ENCODE measurements around the gene THSD4. TPM values are rescaled to one million over a fixed set of nuclear protein-coding genes. Genes with fewer than 3 reads are reported as not detected.

Gene THSD4
- polyA plus RNA-seq, 1 donor: 30.2 TPM

DNA sequence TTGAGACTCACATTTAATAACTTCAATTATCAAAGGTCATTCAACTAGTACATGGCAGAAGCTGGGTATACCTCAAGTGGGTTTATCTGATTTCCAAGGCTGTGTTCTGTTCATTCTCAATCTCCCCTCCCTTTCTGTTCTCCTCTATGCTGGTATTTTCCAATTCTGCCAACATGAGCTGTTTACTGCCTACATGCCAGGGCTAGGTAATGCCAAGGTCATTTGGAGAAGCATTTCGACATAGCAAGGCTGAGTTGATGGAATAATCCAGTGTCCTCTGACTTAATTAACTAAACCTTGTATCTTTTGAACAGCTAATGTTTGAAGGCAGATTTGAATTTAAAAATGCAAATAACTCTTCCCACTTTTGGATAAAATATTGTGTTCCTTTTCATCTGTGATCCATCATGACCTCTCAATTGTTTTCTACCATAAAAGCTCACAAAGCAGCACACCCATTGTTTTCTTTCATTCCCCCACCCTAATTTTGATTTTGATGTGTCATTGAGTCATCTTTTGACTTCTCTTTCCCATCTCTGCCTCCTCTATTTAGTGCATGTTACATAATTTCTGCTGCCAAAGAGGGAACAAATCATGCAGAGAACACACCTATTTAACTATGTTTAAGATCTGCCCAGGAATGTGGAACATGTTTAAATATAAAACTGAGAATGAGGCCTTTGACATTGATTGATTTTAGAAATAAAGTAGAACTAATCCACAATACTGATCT lies 386.2 kb downstream of the THSD4 start:
- DNase-seq: no peak

GRCh38 chr15:71502077-71502432 lies 386.8 kb downstream of the THSD4 start:
- DNase-seq: no peak

- DNase-seq: no peak
These were observed 390.7 kb downstream of the THSD4 start for GRCh38 chr15:71505962-71506361.

DNA sequence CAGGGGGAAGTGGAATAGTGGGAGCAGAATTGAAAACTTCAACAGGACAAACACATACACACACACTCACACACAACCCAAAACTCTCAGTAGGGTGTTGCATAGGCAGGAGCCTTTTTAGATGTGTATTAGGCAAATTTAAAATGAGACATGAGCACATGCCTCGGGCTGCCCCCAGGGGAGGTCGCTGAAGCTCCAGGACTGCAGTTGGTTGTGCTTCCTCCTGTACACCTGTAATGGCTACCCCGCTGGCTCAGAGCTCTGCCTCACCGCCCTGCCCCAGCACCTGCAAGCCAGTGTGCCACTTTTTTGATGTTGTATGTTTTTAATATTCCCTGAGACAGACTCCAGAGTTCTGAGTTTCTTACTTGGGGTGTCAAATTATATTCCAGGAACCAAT lies 391.7 kb downstream of the THSD4 start:
- DNase-seq: no peak

- DNase-seq: no peak
These were observed 392.9 kb downstream of the THSD4 start for GRCh38 chr15:71508081-71508682.

DNA sequence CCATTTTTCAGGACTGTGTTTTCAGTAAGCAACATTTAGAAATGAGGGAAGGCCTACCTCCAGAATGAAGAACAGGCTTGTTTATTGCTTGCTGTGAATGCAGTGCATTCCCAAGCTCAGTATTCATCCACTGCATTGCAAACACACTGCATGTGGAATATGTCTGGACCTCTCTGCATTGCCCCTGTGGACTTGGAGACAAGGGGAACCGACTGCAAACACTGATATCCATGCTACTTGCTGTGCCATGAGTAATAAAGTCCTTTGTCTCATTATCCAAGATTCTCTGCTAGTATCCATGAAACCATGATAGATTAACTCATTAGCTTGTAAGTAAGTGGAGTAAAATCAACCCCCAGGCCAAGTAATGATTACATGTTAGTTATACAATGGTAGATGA lies 393.9 kb downstream of the THSD4 start:
- no peak for DNase-seq

- DNase-seq: no peak
These were observed 395.5 kb downstream of the THSD4 start for GRCh38 chr15:71510763-71511162.

- peak; percentile 57 for DNase-seq
These were observed 396.8 kb downstream of the THSD4 start for GRCh38 chr15:71511796-71512681.

DNA sequence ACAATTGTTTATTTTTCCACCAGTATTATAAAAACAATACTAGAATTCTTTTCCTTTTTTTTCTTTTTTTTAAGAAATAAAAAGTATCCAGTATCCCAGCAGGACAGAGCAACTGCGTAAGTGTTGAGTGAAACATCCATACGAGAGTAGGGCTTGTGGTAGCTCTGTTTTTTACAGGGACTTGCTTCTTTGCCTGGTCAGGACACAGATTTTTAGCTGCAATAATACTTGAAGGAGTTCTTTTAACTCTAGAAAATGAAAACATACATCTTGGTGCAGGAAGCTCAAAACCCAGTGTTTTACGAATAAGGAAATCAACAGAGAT lies 397.4 kb downstream of the THSD4 start:
- DNase-seq: no peak

DNA sequence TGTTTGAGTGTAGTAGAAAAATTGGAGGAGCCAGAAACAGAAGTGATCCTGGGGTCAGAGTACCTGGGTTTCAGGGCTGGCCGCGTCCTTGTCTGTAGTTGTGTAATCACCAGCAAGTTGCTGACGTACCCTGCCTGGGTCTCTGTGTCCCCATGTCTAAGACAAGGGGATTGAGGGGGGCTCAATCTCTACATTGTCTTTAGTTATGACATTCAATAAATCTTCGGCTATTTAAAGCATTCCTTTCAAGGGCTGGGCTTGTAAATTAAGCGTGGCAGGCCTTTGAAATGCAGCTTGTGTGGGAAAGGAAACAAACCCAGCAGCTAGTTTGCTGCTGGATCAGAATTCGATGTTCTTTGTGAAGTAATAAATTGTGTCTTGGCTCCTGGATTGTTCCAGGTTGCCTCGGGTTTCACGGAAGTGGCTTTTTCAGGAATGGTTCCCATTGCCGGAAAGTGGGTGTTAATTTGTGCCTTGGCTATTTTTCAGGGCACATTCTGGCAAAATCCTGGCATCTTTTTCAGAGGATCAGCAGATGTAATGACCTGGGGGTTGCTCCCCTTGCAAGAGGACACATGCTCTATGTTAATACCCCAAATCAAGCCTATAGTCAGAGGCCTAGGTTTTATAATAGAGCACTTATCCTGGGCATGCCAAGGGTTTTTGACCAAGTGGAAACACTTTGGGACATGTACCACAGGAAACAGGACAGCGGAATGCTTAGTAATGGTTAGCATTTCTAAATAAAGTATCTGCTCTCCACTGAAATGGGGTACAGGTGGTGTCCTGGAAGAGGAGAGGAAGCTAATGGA lies 400.3 kb downstream of the THSD4 start:
- no peak for DNase-seq

DNA sequence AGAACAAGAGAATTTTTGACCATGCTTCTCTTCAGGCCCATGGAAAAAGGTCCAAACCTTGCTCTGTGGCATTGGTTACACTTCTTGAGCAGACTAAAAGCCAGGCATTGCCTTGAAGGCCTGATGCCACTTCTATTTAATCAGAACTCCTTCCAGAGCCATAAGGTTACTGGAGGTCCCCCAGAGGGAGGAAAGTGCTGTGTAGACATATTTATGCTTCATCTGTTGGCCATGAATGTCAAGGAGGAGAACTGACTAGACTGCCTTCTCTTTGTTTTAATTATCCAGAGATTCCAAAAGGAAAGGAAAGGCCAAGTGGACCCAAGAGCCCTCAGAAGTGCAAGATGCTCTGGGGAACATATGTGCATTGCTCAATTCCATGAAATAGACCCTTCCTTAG lies 402.5 kb downstream of the THSD4 start:
- no peak for DNase-seq

- DNase-seq: no peak
These were observed 403.4 kb downstream of the THSD4 start for GRCh38 chr15:71518661-71519060.

- DNase-seq: peak; percentile 57
These were observed 411.0 kb downstream of the THSD4 start for GRCh38 chr15:71526060-71526820.

GRCh38 chr15:71529361-71529760 lies 414.1 kb downstream of the THSD4 start:
- DNase-seq: no peak

GRCh38 chr15:71530116-71530515 lies 414.8 kb downstream of the THSD4 start:
- DNase-seq: no peak

GRCh38 chr15:71532994-71533393 lies 417.7 kb downstream of the THSD4 start:
- no peak for DNase-seq

- no peak for DNase-seq
These were observed 422.9 kb downstream of the THSD4 start for GRCh38 chr15:71538181-71538580.

GRCh38 chr15:71541746-71542145 lies 426.5 kb downstream of the THSD4 start:
- no peak for DNase-seq

DNA sequence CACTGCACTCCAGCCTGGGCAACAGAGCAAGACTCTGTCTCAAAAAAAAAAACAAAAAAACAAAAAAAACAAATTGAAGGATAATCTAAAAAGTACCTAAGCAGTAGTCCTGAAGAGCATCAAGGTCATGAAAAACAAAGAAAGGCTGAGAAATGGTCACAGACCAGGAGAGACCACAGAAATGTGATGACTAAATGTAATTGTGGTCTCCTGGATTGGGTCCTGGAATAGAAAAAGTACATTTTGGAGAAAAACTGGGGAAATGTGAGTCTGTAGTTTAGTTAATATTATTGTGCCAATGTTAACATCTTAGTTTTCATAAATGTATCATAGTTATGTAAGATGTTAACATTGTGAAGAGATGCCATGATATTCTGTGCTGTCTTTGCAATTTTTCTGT lies 427.6 kb downstream of the THSD4 start:
- DNase-seq: no peak

DNA sequence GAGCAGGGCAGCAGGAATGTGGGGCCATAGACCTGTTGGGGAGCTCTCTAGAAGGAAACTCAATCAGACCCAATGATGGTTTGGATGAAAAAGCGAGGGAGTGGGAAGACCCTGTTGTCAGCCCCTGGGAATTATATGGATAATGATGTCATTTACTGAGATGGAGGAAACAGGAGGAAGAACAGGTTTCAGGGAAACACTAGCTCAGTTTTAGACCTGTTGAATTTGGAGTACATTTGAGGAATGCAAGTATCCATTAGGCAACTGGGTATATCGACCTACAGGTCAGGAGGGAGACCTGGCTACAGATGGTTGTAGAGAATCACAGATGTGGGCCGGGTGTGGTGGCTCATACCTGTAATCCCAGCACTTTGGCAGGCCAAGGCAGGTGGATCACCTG lies 428.1 kb downstream of the THSD4 start:
- no peak for DNase-seq

- DNase-seq: no peak
These were observed 430.0 kb downstream of the THSD4 start for GRCh38 chr15:71545223-71545760.

All from left kidney (tissue), 2 donors.